Effector CD8-positive, alpha-beta T cell (primary cell): Measurements from ENCODE around the gene MAN1B1.
A peak's percentile ranks its signal among the peaks of the same experiment; 100 is the strongest.

Experiments used
- DNase-seq: peaks from one replicate; lab custom pipeline; 2025; lab: John Stamatoyannopoulos, UW

MAN1B1 gene

DNA sequence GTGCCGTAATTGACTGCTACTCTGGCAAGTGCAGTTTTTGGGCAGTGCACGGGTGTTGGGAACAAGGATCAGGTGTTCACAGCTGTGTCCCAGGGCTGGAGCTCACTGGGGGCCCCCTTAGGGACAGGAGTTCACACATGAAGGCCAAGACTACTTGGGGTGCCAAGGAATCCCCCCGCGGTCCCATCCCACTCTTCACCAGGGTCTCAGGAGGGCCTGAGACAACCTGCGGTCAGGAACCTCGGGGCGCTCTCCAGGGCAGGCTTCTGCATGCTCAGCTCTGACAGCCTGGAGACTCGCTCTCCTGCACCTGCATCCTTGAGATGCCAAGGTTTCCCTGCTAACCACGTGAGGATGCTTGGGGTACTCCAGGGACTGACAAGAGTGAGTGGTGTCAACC lies 2.3 kb upstream of the MAN1B1 start:
- DNase-seq = no peak

DNA sequence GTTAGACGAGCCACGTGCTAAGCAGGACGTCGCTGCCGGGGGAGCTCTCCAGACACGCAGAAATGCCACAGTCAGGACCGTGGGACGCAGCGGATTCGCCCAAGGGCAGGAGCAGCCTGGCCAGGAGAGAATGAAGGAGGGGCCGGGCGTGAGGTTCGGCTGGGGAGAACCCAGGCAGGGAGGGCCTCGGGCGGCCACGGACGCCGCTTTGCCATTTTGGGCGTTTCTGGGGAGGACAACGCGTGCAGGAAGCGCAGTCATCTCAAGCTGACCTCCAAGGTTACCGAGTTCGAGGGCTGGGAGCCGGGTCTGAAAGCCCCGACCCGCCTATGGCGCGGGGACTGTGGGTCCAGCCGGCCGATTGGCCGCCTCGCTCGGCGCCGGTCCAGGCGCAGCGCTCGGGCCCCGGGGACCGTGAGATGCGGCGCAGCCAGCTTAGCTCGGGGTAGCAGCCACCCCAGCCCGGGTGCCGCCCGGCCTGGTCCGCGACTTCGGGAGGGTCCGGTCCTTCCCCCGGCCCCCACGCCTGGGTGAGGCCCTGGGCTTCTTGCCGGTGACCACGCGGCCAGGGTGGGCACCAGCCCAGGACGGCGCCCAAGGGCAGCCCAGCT lies 760 bp upstream of the MAN1B1 start:
- DNase-seq = no peak

DNA sequence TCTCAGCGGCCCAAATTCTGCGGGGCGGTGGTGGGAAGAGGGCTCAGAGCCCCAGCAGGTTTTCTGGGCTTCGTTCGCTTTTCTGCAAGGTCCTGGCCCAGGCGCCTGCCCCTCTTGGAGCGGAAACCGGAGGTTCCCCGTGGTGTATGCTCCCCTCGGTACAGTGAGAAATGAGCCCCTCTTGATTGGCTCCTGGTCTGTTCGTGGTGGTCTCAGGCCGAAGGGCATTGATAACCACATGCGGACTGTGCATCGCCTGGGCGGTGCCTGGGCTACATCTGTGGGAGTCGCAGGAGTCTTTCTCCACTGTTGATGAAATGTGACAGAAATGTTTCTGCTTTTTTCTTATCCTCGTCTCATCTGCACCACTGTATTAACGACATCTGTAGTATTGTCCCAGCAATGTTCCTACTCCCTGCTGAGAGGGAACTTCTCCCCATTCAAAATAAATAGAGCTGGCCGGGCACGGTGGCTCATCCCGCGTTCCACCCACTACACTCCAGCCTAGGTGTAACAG lies 682 bp downstream of the MAN1B1 start:
- DNase-seq = no peak

DNA sequence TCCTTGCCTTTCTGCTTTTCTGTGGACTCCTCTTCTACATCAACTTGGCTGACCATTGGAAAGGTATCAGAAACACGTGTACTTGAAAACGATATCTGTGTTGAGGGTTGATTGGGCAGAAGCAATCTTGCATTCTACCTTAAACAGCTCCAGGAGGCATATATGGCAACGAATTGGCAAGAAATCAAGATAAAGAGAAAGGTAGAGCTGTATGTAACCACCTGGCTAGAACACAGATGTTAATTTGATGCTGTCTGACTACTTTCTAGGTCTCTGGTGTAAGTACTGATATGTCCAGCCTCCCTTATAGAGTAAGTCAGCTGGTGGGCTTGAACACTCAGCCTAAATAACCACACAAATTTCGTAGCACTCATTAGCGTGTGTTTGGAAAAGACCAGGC lies 1.3 kb downstream of the MAN1B1 start:
- DNase-seq = no peak

DNA sequence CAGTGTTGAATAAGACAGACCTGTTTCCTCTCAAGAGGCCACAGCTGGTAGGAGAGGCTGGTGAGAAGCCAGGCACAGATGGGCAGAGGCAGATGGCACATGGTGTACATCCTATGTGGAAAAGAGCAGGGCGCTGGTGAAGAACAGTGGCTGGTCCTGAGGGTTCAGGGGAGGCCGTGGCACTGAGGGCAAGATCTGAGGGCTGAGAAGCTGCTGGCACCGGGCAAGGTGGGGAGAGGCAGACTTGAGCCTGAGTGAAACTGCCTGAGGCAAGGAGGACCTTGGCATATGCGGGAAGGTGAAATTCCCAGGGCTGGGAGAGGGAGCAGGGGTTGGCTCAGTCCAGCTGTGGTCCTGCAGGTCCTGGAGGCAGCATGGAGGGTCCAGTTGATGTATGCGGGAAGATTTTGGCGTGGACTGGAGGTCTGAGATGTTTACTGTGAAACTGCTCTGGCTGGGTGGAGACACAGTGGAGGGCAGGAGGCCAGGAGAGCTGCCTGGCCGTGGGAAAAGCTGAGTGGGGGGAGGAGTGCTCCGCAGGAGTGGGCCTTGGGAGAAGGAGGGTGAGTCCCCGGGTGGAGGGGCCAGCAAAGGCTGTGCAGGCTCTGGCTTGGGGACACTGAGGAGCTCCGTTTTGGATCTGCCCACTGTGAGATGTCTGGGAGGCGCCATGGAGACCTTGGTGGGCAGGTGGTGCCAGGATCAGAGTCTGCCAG lies 2.6 kb downstream of the MAN1B1 start:
- DNase-seq = no peak

DNA sequence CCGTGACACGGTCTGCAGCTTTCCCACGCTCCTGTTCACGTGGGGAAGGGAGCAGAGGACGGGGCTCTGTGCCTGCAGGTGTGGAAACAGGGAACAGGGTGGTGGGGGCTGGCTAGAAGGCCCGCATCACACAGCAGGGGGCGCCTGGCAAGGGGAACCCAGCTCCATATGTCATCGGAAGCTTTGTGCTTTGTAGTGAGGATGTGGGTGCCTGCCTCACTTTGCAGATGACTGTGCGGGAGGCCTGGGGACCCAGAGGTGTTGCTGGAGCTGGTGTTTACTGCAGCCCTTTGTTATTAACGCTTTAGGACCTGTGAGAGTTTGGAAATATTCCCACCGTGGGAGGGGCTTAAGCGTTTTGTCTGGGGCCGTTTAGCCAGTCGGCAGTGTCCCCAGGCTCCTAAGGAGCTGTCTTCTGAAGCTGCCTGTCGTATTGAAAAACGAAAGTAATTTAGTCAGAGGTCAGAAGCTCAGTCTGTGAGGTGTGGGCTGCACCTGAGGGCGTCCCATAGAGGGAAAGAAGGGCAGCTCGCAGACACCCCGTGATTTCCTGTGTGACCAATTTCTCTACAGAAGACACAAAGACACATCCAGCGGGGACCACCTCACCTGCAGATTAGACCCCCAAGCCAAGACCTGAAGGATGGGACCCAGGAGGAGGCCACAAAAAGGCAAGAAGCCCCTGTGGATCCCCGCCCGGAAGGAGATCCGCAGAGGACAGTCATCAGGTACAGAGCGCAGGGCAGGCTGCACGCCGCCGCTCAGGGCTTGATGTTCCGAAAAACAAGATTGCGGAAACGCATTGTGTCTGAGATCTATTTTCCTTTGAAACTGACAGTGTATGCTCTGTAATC lies 9.1 kb downstream of the MAN1B1 start:
- peak; percentile 74 for DNase-seq

DNA sequence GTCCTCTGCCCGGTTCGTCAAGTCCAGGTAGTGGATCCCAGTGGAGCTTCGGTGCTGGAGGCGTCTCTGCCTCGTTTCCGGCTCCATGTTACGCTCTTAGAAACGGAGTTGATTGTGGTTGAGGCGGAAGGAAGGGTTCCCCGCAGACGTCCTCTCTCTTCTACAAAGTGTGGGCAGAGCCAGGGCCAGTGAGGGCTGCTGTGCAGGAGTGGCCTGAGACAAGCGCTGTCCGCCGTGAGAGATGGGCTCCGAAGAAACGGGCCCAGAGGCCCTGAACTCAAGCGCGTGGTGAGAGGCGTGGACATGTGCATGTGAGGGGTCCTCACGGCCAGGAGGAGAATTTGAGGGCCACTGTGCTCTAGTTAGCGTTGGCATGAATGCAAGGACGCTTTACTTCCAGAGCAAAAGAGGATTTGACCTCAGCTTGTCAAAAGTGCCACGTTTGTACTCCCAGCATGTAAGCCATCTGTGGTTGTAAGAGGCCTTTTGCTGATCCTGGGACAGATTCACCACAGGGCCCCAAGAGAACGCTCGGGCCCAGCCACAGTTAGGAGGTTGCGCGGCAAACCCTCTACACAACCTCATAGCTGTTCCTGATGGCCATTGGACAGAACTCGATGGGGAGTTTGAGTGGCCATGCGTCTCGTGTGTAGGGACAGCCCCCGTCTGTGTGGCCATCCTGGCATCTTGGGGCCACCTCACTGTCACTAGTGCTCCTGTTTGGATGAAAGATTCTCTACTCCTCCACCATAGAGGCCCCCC lies 10.2 kb downstream of the MAN1B1 start:
- DNase-seq = no peak

DNA sequence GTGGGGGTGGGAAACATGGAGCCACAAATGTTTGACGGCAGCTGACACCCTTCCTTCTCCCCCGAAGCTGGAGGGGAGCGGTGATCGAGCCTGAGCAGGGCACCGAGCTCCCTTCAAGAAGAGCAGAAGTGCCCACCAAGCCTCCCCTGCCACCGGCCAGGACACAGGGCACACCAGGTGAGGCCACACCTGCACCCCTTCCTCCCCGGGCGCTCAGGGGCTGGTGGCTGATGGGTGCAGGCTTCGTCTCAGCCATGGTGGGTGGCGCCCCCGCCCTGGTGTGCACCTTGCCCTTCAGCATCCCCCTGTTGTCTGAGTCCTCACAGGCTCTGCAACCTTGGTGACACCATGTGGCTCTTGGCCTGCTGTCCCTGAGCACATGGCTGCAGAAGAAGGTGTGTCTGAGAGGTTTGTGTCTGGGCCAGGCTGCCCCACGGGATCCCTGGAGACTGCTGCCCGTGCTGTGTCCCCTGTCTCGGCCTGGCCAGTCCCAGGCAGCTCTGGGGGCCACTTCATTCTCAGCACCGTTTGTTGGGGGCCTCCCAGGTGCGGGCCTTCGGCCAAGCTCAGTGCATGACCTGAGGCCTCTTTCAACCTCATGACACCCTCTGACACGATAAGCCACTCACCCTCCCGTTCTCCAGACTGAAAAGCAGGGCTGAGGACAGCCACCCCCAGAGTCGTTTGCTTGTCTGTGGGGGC lies 11.1 kb downstream of the MAN1B1 start:
- DNase-seq = no peak

DNA sequence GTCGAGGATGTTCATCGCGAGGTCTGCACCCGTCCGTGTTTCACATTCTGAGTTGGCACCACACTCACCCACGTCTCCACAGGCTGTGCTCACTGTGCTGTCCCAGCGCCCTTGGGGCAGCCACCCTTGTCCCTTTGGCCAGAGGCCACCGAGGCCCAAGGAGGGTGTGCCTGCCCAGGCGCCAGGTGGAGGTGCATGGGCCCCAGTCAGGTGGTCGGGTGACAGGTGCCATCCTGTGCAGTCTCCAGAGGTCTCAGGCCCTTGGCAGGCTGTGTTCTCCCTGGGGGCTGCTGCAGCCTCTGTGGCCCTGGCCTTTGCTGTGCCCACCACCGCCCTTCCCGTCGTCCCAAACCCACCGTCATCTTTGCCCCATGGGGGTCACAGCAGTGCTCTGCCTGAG lies 12.4 kb downstream of the MAN1B1 start:
- DNase-seq = no peak

DNA sequence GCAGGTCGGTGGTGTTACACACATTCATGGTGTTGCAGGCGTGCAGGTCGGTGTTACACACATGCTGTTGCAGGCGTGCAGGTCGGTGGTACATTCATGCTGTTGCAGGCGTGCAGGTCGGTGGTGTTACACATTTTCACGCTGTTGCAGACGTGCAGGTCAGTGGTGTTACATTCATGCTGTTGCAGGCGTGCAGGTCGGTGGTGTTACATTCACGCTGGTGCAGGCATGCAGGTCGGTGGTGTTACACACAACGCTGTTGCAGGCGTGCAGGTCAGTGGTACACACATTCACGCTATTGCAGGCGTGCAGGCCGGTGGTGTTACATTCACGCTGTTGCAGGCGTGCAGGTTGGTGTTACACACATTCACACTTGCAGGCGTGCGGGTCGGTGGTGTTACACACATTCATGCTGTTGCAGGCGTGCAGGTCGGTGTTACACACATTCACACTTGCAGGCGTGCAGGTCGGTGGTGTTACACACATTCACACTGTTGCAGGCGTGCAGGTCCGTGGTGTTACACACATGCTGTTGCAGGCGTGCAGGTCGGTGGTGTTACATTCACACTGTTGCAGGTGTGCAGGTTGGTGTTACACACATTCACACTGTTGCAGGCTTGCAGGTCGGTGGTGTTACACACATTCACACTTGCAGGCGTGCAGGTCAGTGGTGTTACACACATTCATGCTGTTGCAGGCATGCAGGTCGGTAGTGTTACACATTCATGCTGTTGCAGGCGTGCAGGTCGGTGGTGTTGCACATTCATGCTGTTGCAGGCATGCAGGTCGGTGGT lies 16.6 kb downstream of the MAN1B1 start:
- DNase-seq = no peak

DNA sequence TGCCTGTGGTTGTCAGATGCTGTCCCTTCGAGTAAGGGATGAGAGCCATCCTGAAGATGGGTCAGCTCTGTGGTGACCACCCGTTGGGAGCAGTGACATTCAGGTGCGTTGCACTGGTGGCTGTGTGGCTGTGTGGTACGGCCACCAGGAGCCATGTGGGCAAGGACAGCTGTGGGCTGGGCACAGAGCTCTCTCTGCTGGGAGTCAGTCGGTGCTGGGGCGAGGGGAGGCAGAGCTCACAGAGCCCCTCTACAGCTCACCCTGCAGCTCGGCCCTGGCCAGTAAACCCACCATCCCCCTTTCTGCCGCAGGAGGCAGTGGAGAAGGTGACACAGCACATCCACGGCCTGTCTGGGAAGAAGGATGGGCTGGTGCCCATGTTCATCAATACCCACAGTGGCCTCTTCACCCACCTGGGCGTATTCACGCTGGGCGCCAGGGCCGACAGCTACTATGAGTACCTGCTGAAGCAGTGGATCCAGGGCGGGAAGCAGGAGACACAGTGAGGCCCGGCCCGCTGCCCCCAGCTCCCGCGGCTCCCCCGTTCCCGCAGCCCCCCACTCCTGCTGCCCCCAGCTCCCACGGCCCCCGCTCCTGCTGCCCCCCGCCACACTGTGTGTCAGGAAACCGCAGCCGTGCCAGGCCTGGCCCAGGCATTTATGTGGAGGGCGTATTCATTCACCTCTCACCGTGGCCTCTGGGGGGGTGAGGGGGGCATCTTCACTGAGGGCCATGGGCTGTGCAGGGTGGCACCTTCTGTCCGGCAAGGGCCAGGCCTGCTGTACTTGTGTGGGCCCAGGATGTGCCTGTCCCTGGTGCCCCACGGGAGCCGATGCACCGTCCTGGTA lies 19.3 kb downstream of the MAN1B1 start:
- no peak for DNase-seq

DNA sequence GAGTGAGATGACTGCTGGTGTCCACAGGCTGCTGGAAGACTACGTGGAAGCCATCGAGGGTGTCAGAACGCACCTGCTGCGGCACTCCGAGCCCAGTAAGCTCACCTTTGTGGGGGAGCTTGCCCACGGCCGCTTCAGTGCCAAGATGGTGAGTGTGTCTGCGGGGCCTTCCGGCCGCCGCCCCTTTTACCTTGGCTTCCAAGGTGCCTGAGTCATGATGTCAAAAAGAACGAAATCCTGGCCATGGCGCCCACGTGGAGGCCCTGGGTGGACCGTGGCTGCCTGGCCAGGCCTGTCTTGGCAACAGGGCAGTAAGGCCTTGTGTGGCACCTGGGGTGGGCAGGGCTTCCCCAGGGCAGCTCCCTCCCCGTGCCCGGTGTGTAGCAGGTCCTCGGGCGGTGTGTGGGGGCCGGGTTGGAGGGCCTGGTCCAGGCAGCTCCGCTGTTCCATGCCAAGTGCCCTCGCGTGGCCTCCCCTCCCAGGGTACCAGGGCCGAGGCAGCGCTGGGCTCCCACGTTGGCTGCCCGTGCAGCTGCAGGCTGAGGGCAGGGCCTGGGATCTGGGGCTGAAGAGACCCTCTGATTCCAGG lies 20.0 kb downstream of the MAN1B1 start:
- DNase-seq = no peak

DNA sequence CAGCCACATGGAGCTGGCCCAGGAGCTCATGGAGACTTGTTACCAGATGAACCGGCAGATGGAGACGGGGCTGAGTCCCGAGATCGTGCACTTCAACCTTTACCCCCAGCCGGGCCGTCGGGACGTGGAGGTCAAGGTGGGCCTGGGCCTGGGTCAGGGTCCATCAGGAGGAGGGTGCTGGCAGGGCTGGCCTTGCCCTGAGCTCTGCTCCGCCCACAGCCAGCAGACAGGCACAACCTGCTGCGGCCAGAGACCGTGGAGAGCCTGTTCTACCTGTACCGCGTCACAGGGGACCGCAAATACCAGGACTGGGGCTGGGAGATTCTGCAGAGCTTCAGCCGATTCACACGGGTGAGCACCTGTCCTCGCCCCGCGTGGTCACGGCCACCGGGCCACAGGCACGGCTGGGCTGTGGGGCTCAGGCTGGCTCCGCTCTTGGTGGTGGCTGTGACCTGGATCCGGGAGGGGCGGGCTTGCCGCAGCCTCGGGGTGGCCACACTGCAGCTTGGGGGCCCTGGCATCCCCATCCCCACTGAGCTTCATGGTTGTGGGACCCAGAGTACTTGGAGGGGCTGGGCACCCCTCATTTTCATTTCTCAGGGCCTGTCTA lies 20.6 kb downstream of the MAN1B1 start:
- DNase-seq = no peak

DNA sequence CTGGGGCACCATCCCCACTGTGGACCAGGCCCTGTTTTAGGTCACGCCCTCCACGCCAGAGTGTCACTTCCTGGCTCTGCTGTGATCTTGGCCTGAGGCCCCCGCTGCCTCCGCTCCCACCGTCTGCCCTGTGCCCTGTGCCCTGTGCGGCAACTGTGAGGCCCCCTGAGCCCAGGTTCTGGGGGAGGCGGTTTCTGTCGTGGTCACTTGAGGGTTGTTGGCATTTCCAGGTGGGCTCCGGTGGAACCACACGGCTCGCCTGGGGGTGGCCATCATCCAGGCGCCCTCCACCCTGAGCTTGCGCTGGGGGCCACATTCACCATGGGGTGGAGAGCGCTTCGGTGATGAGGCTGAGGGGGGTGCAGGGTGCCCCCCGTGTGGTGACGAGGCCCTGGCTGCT lies 21.2 kb downstream of the MAN1B1 start:
- DNase-seq = no peak

DNA sequence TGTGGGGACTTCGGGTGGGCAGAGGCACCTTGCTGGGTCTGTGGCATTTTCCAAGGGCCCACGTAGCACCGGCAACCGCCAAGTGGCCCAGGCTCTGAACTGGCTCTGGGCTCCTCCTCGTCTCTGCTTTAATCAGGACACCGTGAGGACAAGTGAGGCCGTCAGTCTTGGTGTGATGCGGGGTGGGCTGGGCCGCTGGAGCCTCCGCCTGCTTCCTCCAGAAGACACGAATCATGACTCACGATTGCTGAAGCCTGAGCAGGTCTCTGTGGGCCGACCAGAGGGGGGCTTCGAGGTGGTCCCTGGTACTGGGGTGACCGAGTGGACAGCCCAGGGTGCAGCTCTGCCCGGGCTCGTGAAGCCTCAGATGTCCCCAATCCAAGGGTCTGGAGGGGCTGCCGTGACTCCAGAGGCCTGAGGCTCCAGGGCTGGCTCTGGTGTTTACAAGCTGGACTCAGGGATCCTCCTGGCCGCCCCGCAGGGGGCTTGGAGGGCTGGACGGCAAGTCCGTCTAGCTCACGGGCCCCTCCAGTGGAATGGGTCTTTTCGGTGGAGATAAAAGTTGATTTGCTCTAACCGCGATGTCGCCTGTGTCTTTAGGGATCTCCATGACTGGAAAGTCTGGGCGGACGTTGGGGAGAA lies 21.9 kb downstream of the MAN1B1 start:
- DNase-seq = no peak

DNA sequence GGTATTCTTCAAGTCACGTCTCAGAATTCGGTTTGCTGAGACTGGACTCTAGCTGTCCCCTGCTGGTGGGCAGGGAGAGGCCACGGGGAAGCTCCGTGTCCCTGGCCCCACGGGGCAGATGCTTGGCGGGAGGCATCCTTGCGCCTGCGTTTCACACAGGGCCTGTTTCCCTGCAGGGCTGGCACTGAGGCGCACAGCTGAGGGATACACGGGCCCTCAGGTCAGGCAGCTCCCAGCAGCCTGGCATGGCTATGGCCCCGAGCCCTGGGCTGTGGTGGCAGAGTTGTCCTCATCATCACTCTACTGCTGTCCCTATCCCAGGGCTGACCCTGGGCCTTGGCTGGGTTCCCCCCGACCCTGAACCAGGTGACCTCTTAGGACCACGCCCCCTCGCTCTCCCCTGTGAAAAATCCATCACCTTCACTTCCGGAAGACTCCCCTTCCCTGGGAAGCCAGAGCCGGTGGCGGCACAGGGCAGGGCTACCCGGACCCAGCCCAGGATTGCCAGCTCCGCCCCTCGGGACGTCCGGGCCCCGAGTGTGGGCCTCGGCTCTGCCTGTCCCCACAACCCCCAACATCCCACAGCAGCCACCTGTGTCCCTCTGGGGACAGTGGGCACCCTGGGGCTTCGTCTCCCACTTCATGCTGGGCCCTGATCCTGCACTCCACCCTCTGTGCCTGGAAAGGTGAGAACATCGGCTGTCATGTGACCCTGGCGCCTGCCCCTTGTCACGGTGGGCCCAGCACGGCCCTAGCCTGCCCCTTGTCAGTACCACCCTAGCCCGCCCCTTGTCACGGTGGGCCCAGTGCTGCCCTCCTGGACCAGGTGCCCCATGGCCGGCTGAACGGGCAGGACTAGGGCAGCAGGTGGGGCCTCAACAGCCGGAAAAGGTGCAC lies 22.7 kb downstream of the MAN1B1 start:
- DNase-seq = no peak
